Fibroblast of gingiva (primary cell): Measurements from ENCODE around the gene UGT2B17.
"Not testable (repeated sequence)": the region's sequence is repeated elsewhere in the genome, so short reads cannot be mapped to it uniquely, and the experiment has no call there.

ENCODE experiments used
- DNase-seq: peaks from one replicate; pipeline ENCODE4 v3.0.0-alpha.2; 2011; ENCODE audit warnings: low read depth

The UGT2B17 gene

GRCh38 chr4:68569036-68569435 is 7.1 kb downstream of the UGT2B17 start:
- not testable (repeated sequence) for DNase-seq

GRCh38 chr4:68568535-68568934 is 7.6 kb downstream of the UGT2B17 start:
- DNase-seq = not testable (repeated sequence)

GRCh38 chr4:68566364-68566763 is 9.8 kb downstream of the UGT2B17 start:
- not testable (repeated sequence) for DNase-seq

GRCh38 chr4:68565082-68565481 is 11.0 kb downstream of the UGT2B17 start:
- DNase-seq = not testable (repeated sequence)

- DNase-seq = not testable (repeated sequence)
Measured at GRCh38 chr4:68560364-68561070, 15.6 kb downstream of the UGT2B17 start.

GRCh38 chr4:68553830-68554229 is 22.3 kb downstream of the UGT2B17 start:
- not testable (repeated sequence) for DNase-seq

GRCh38 chr4:68552818-68553811 is 23.0 kb downstream of the UGT2B17 start:
- DNase-seq = not testable (repeated sequence)

GRCh38 chr4:68542742-68543141 is 33.4 kb downstream of the UGT2B17 start:
- not testable (repeated sequence) for DNase-seq

- DNase-seq = no peak
Measured at GRCh38 chr4:68536375-68536774, 39.7 kb downstream of the UGT2B17 start.

GRCh38 chr4:68535974-68536373 is 40.1 kb downstream of the UGT2B17 start:
- DNase-seq = no peak

- not testable (repeated sequence) for DNase-seq
Measured at GRCh38 chr4:68522232-68522631, 53.9 kb downstream of the UGT2B17 start.

GRCh38 chr4:68520985-68521384 is 55.1 kb downstream of the UGT2B17 start:
- DNase-seq = no peak

- no peak for DNase-seq
Measured at GRCh38 chr4:68518889-68519288, 57.2 kb downstream of the UGT2B17 start.

- DNase-seq = not testable (repeated sequence)
Measured at GRCh38 chr4:68505452-68505851, 70.7 kb downstream of the UGT2B17 start.

GRCh38 chr4:68504836-68505235 is 71.3 kb downstream of the UGT2B17 start:
- DNase-seq = not testable (repeated sequence)

- DNase-seq = not testable (repeated sequence)
Measured at GRCh38 chr4:68503462-68503861, 72.7 kb downstream of the UGT2B17 start.

- DNase-seq = no peak
Measured at GRCh38 chr4:68499021-68499420, 77.1 kb downstream of the UGT2B17 start.

- DNase-seq = peak; percentile 42
Measured at GRCh38 chr4:68498413-68499007, 77.6 kb downstream of the UGT2B17 start.

GRCh38 chr4:68494688-68495087 is 81.4 kb downstream of the UGT2B17 start:
- DNase-seq = no peak

GRCh38 chr4:68490826-68491457 is 85.2 kb downstream of the UGT2B17 start:
- no peak for DNase-seq

- no peak for DNase-seq
Measured at GRCh38 chr4:68489338-68489737, 86.8 kb downstream of the UGT2B17 start.
